ENCODE results near the gene ITGB1BP1. TPM values are rescaled to one million over a fixed set of nuclear protein-coding genes. Genes with fewer than 3 reads are reported as not detected.

ITGB1BP1 gene
- total RNA-seq, 1 donor = 30.8 TPM

- no peak overlapping the region for H3K4me2 ChIP-seq (ENCODE audit: insufficient read depth, low read length)
- no peak for DNase-seq (ENCODE audit: insufficient read length, low spot score, missing footprints)
- H2AFZ ChIP-seq (ENCODE audit: low read length) = no peak overlapping the region
- H3K9me3 ChIP-seq (ENCODE audit: low read depth, low read length) = no peaks in the 10 kb centered on the region
- H3K27me3 ChIP-seq (ENCODE audit: insufficient read depth, low read length) = no peaks in the 10 kb centered on the region
- no peak overlapping the region for H3K4me3 ChIP-seq (ENCODE audit: insufficient read depth, low read length)
- no peaks in the 10 kb centered on the region for H4K20me1 ChIP-seq (ENCODE audit: insufficient read depth, low read length)
- H3K79me2 ChIP-seq (ENCODE audit: insufficient read depth, low read length) = no peaks in the 10 kb centered on the region
- TF ChIP-seq CTCF (IDR thresholded peaks at IDR 0.05; ENCODE audit: extremely low read depth, low read depth, low read length) = no peak
- no peak overlapping the region for H3K27ac ChIP-seq (ENCODE audit: low read depth, low read length)
- H3K36me3 ChIP-seq (ENCODE audit: insufficient read depth, low read length) = peaks cover 29% of the 10 kb centered on the region
- H3K4me1 ChIP-seq (ENCODE audit: insufficient read depth, low read length) = peaks cover 4% of the 10 kb centered on the region
Measured at GRCh38 chr2:9462313-9462712, 39.0 kb upstream of the ITGB1BP1 start.

GRCh38 chr2:9461079-9461478, 37.8 kb upstream of the ITGB1BP1 start:
- H3K27ac ChIP-seq (ENCODE audit: low read depth, low read length) = no peak overlapping the region
- no peak overlapping the region for H2AFZ ChIP-seq (ENCODE audit: low read length)
- H3K27me3 ChIP-seq (ENCODE audit: insufficient read depth, low read length) = no peaks in the 10 kb centered on the region
- H3K4me3 ChIP-seq (ENCODE audit: insufficient read depth, low read length) = no peak overlapping the region
- DNase-seq (ENCODE audit: insufficient read length, low spot score, missing footprints) = no peak
- H3K4me1 ChIP-seq (ENCODE audit: insufficient read depth, low read length) = peaks cover 4% of the 10 kb centered on the region
- no peaks in the 10 kb centered on the region for H3K9me3 ChIP-seq (ENCODE audit: low read depth, low read length)
- no peak overlapping the region for H3K4me2 ChIP-seq (ENCODE audit: insufficient read depth, low read length)
- H3K36me3 ChIP-seq (ENCODE audit: insufficient read depth, low read length) = peaks cover 30% of the 10 kb centered on the region
- H3K79me2 ChIP-seq (ENCODE audit: insufficient read depth, low read length) = no peaks in the 10 kb centered on the region
- no peaks in the 10 kb centered on the region for H4K20me1 ChIP-seq (ENCODE audit: insufficient read depth, low read length)
- TF ChIP-seq CTCF (IDR thresholded peaks at IDR 0.05; ENCODE audit: extremely low read depth, low read depth, low read length) = no peak

DNA sequence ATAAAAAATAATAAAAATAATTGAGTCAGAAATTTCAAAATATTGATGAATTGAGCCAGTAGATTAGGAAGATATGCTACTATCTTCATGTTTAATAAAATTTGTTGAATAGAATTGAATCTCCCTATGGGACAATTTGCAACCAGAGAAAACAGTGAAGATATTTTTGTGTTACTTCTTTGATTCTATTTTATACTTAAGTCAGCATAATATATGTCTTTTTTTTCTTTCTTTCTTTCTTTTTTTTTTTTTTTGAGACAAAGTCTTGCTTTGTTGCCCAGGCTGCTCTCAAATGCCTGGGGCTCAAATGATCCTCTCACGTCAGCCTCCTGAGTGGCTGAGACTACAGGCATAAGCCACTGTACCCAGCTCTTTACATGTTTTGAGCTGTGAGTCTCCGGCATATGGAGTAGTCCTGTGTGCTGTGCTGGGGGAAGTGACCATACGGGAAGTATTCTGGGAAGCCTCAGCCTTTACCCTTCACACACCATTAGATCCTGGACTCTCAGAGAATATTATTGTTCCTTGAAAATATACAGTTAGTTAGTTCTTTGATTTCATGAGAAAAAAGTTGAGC, 37.2 kb upstream of the ITGB1BP1 start:
- DNase-seq (ENCODE audit: insufficient read length, low spot score, missing footprints) = no peak
- Histone ChIP-seq H2AFZ (ENCODE audit: low read length) (no peak overlapping the region), H3K4me3 (ENCODE audit: insufficient read depth, low read length) (no peak overlapping the region), H3K79me2 (ENCODE audit: insufficient read depth, low read length) (no peaks in the 10 kb centered on the region), H3K27ac (ENCODE audit: low read depth, low read length) (no peak overlapping the region), H3K4me2 (ENCODE audit: insufficient read depth, low read length) (no peak overlapping the region), H3K27me3 (ENCODE audit: insufficient read depth, low read length) (no peaks in the 10 kb centered on the region), H3K36me3 (ENCODE audit: insufficient read depth, low read length) (peaks cover 25% of the 10 kb centered on the region), H3K4me1 (ENCODE audit: insufficient read depth, low read length) (peaks cover 4% of the 10 kb centered on the region), H3K9me3 (ENCODE audit: low read depth, low read length) (no peaks in the 10 kb centered on the region), H4K20me1 (ENCODE audit: insufficient read depth, low read length) (no peaks in the 10 kb centered on the region)
- TF ChIP-seq CTCF (IDR thresholded peaks at IDR 0.05; ENCODE audit: extremely low read depth, low read depth, low read length) = no peak

DNA sequence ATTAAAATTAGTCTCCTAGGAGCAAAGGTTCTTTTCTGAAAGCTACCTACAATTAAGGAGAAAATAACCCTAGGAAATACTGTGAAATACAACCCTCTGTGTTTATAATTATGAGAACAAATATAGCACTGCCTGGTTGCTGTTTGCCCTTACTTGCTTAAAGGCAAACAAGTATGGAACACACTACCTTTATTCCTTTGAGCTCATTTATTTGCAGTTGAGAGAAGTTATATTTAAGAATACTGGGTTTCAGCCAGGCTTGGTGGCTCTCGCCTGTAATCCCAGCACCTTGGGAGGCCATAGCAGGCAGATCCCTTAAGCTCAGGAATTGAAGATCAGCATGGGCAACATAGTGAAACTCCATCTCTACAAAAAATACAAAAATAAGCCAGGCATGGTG, 27.9 kb upstream of the ITGB1BP1 start:
- peaks cover 31% of the 10 kb centered on the region for H3K36me3 ChIP-seq (ENCODE audit: insufficient read depth, low read length)
- H4K20me1 ChIP-seq (ENCODE audit: insufficient read depth, low read length) = no peaks in the 10 kb centered on the region
- H3K4me3 ChIP-seq (ENCODE audit: insufficient read depth, low read length) = no peak overlapping the region
- no peak overlapping the region for H2AFZ ChIP-seq (ENCODE audit: low read length)
- no peaks in the 10 kb centered on the region for H3K27me3 ChIP-seq (ENCODE audit: insufficient read depth, low read length)
- H3K9me3 ChIP-seq (ENCODE audit: low read depth, low read length) = no peaks in the 10 kb centered on the region
- no peaks in the 10 kb centered on the region for H3K4me1 ChIP-seq (ENCODE audit: insufficient read depth, low read length)
- no peaks in the 10 kb centered on the region for H3K79me2 ChIP-seq (ENCODE audit: insufficient read depth, low read length)
- no peak overlapping the region for H3K27ac ChIP-seq (ENCODE audit: low read depth, low read length)
- H3K4me2 ChIP-seq (ENCODE audit: insufficient read depth, low read length) = no peak overlapping the region
- TF ChIP-seq CTCF (IDR thresholded peaks at IDR 0.05; ENCODE audit: extremely low read depth, low read depth, low read length) = no peak
- DNase-seq (ENCODE audit: insufficient read length, low spot score, missing footprints) = no peak

Data from osteoblast (primary cell).